Measurements from ENCODE around the gene TBCK.

DNA sequence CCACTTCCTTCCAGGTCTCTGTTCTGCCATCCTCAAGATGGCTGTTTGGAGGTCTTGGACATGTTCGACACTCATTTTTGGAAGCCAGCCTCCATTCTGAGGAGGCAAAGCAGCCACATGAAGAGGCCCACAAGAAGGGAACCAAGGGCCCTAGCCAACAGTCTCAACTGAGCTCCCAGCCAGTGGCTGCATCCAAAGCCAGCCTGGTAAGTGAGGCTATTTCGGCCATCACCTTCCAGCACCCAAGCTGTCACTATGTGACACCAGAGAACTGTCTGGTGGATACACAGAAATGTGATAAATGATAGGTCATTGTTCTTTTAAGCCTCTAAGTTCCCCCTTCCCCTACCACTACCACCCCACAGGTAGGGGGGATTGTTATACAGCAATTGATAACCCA, 293.6 kb downstream of the TBCK start:
- TF ChIP-seq, protein P1, sequence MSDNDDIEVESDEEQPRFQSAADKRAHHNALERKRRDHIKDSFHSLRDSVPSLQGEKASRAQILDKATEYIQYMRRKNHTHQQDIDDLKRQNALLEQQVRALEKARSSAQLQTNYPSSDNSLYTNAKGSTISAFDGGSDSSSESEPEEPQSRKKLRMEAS (IDR thresholded peaks at IDR 0.05), result no peak
- TF ChIP-seq ZBTB7A (IDR thresholded peaks at IDR 0.05; ENCODE audit: low read depth), result no peak
- TF ChIP-seq CEBPB (IDR thresholded peaks at IDR 0.05), result no peak
- TF ChIP-seq EP300 (IDR thresholded peaks at IDR 0.05; ENCODE audit: borderline replicate concordance), result no peak
- no peak for TF ChIP-seq EGR1 (IDR thresholded peaks at IDR 0.05)
- TF ChIP-seq YY1 (IDR thresholded peaks at IDR 0.05; ENCODE audit: low read depth), result no peak
- TF ChIP-seq REST (IDR thresholded peaks at IDR 0.05; ENCODE audit: low read depth), result no peak
- no peak for TF ChIP-seq NFIC (IDR thresholded peaks at IDR 0.05)
- no peak for TF ChIP-seq TAF1 (IDR thresholded peaks at IDR 0.05; ENCODE audit: low read depth)

All from Ishikawa (cell line).